NT2/D1 (cell line): Measurements from ENCODE around the gene DDX25.

ENCODE experiments used
- SUZ12 ChIP-seq: IDR thresholded peaks from 2 replicates; pipeline ENCODE4 v1.6.1; 2011; ENCODE audit not compliant: insufficient read length, insufficient read depth; ENCODE audit errors: extremely low read depth
- YY1 ChIP-seq: IDR thresholded peaks from 2 replicates; pipeline ENCODE4 v1.6.1; 2011; ENCODE audit not compliant: insufficient read length, insufficient read depth
- ZNF274 ChIP-seq: IDR thresholded peaks from 2 replicates; pipeline ENCODE4 v1.6.1; 2011; ENCODE audit warnings: mild to moderate bottlenecking, low read depth, low read length

- TF ChIP-seq YY1 = no peak
- no peak for TF ChIP-seq ZNF274
- no peak for TF ChIP-seq SUZ12
Measured at GRCh38 chr11:125921042-125921441, 16.7 kb downstream of the DDX25 start.
